Measurements from ENCODE around the gene NGLY1.

NGLY1 gene

GRCh38 chr3:25707268-25707926 lies 75.8 kb downstream of the NGLY1 start:
- no peak for DNase-seq

GRCh38 chr3:25706213-25706612 lies 77.0 kb downstream of the NGLY1 start:
- DNase-seq = no peak

- DNase-seq = no peak
These were observed 85.7 kb downstream of the NGLY1 start for GRCh38 chr3:25697553-25697952.

GRCh38 chr3:25695731-25696420 lies 87.4 kb downstream of the NGLY1 start:
- no peak for DNase-seq

- DNase-seq = no peak
These were observed 90.0 kb downstream of the NGLY1 start for GRCh38 chr3:25693238-25693637.

- DNase-seq = no peak
These were observed 90.9 kb downstream of the NGLY1 start for GRCh38 chr3:25692341-25692740.

GRCh38 chr3:25690768-25691533 lies 92.3 kb downstream of the NGLY1 start:
- DNase-seq = no peak

- DNase-seq = no peak
These were observed 94.0 kb downstream of the NGLY1 start for GRCh38 chr3:25689226-25689625.

- DNase-seq = no peak
These were observed 95.5 kb downstream of the NGLY1 start for GRCh38 chr3:25687742-25688141.

- no peak for DNase-seq
These were observed 96.5 kb downstream of the NGLY1 start for GRCh38 chr3:25686766-25687165.

- DNase-seq = no peak
These were observed 99.4 kb downstream of the NGLY1 start for GRCh38 chr3:25683882-25684281.

GRCh38 chr3:25683410-25683809 lies 99.8 kb downstream of the NGLY1 start:
- DNase-seq = no peak

- no peak for DNase-seq
These were observed 103.5 kb downstream of the NGLY1 start for GRCh38 chr3:25679642-25680302.

- no peak for DNase-seq
These were observed 104.1 kb downstream of the NGLY1 start for GRCh38 chr3:25679166-25679565.

- DNase-seq = no peak
These were observed 104.7 kb downstream of the NGLY1 start for GRCh38 chr3:25678581-25678980.

- DNase-seq = no peak
These were observed 106.1 kb downstream of the NGLY1 start for GRCh38 chr3:25677121-25677520.

GRCh38 chr3:25674670-25675069 lies 108.6 kb downstream of the NGLY1 start:
- DNase-seq = no peak

GRCh38 chr3:25673738-25674298 lies 109.4 kb downstream of the NGLY1 start:
- DNase-seq = no peak

Data from activated CD4-positive, alpha-beta T cell treated with anti-CD3 and anti-CD28 coated beads for 1 hour (primary cell).